ENCODE measurements around the gene SLCO1B1. TPM values are rescaled to one million over a fixed set of nuclear protein-coding genes. Genes with fewer than 3 reads are reported as not detected.

The SLCO1B1 gene
- total and polyA plus RNA-seq, 2 of the 8 experiments (the other 6 are each of a cell fraction or from before 2014, with no cell fraction given) = 0.13 TPM; not detected in 1

- no peak for TF ChIP-seq CHD7 (IDR thresholded peaks at IDR 0.05; ENCODE audit: insufficient replicate concordance, low read length)
These were observed 92.9 kb downstream of the SLCO1B1 start (continued) for GRCh38 chr12:21223930-21224329.

Measured in H1 (cell line).